ENCODE data around the gene SKI. TPM values are rescaled to one million over a fixed set of nuclear protein-coding genes. Genes with fewer than 3 reads are reported as not detected.
A peak's percentile ranks its signal among the peaks of the same experiment; 100 is the strongest.

SKI gene
- total and polyA plus RNA-seq, 9 of the 15 experiments (the other 6 are each of a cell fraction or from before 2014, with no cell fraction given), result 0.10 to 60.5 (median 4.6) TPM

GRCh38 chr1:2227346-2228156 is 568 bp upstream of the SKI start (continued):
- TF ChIP-seq GABPB1 (CRISPR knock-in tag; IDR thresholded peaks at IDR 0.05), result peak; percentile 20; the same call in 1 of the 2 replicates
- TF ChIP-seq REST (IDR thresholded peaks at IDR 0.05; ENCODE audit: borderline replicate concordance), result peak; percentile 32; the same call in 1 of the 2 replicates
- TF ChIP-seq REST (CRISPR knock-in tag; IDR thresholded peaks at IDR 0.05; ENCODE audit: low read depth), result no peak
- TF ChIP-seq ZBTB1 (CRISPR knock-in tag; IDR thresholded peaks at IDR 0.05; ENCODE audit: borderline replicate concordance, low read depth), result peak; percentile 94
- 0 out of 2 replicates have a peak, but pooled peaks have one; percentile 22 for TF ChIP-seq USF2 (CRISPR knock-in tag; IDR thresholded peaks at IDR 0.05)
- TF ChIP-seq ZNF436 (CRISPR knock-in tag; IDR thresholded peaks at IDR 0.05), result no peak
- peak; percentile 97; the same call in 1 of the 2 replicates for TF ChIP-seq GATAD2A (IDR thresholded peaks at IDR 0.05)
- TF ChIP-seq MYNN (IDR thresholded peaks at IDR 0.05), result no peak
- TF ChIP-seq MYNN (CRISPR knock-in tag; IDR thresholded peaks at IDR 0.05), result no peak
- peak; percentile 57 for TF ChIP-seq SAP30 (IDR thresholded peaks at IDR 0.05; ENCODE audit: borderline replicate concordance, insufficient read depth, low read depth, low read length, poor library complexity, severe bottlenecking)
- peak; percentile 53 for TF ChIP-seq RBBP5 (IDR thresholded peaks at IDR 0.05; ENCODE audit: borderline replicate concordance, insufficient read depth, low read length, poor library complexity, severe bottlenecking)
- no peak for TF ChIP-seq POLR3A (IDR thresholded peaks at IDR 0.05; ENCODE audit: borderline replicate concordance, extremely low read depth, insufficient read depth, insufficient read length)
- TF ChIP-seq KLF1 (tag; IDR thresholded peaks at IDR 0.05), result peak; percentile 41; the same call in 1 of the 2 replicates
- no peak for TF ChIP-seq ZNF280B (CRISPR knock-in tag; IDR thresholded peaks at IDR 0.05)
- TF ChIP-seq GABPB2 (CRISPR knock-in tag; conservative IDR thresholded peaks at IDR 0.05), result no peak
- TF ChIP-seq EGR1 (conservative IDR thresholded peaks at IDR 0.05), result peak; percentile 59
- no peak for TF ChIP-seq ZSCAN32 (CRISPR knock-in tag; IDR thresholded peaks at IDR 0.05)

Data from K562 (cell line).